GM12875 (cell line): ENCODE data around the gene AK4.

Experiments used
- H3K4me3 ChIP-seq: one replicate; pipeline ENCODE4 v1.5.1; 2011; ENCODE audit warnings: low read depth, low read length, control low read depth
- TF ChIP-seq, protein P1 (sequence below): IDR thresholded peaks from 2 replicates; pipeline ENCODE4 v1.5.1; 2011; ENCODE audit warnings: low read depth, mild to moderate bottlenecking, control low read depth, inconsistent platforms, low read length, moderate library complexity, borderline replicate concordance; ENCODE audit not compliant: insufficient read depth

AK4 gene

GRCh38 chr1:65164633-65165032 lies 16.6 kb downstream of the AK4 start:
- TF ChIP-seq, protein P1, sequence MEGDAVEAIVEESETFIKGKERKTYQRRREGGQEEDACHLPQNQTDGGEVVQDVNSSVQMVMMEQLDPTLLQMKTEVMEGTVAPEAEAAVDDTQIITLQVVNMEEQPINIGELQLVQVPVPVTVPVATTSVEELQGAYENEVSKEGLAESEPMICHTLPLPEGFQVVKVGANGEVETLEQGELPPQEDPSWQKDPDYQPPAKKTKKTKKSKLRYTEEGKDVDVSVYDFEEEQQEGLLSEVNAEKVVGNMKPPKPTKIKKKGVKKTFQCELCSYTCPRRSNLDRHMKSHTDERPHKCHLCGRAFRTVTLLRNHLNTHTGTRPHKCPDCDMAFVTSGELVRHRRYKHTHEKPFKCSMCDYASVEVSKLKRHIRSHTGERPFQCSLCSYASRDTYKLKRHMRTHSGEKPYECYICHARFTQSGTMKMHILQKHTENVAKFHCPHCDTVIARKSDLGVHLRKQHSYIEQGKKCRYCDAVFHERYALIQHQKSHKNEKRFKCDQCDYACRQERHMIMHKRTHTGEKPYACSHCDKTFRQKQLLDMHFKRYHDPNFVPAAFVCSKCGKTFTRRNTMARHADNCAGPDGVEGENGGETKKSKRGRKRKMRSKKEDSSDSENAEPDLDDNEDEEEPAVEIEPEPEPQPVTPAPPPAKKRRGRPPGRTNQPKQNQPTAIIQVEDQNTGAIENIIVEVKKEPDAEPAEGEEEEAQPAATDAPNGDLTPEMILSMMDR, result no peak
- no peak overlapping the region for H3K4me3 ChIP-seq

DNA sequence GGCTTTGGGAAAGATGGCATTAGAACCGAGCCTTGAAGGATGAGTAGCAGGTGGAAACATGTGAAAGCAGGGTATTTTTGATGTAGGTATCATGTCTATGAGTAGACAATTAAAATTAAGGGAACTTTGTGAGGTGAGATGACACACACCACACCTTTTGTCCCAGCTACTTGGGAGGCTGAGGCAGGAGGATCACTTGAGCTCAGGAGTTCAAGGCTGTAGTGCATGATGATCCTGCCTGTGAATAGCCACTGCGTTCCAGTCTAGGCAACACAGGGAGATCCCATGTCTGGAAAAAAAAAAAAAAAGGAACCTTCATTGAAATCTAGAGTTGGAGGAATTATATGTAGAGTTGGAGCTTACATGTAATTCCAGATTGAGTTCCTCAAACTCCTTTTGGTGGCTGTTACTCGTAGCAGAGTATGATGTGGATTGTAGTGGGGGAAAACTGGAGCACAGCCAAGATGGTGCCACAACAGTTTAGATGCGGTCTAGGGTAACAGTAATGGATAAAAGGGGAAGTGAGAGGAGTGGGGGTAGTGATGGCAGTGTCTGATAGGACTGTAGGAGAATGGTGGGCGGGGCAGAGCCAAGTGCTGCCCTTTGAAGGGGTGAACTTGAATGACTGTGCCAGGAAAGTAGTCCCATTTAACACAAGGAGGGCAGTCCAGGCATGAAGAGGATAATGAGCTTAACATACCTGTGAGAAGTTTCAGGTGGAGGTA lies 17.4 kb downstream of the AK4 start:
- TF ChIP-seq, protein P1, result no peak
- H3K4me3 ChIP-seq, result no peak overlapping the region

GRCh38 chr1:65166572-65167305 lies 18.7 kb downstream of the AK4 start:
- H3K4me3 ChIP-seq, result no peak overlapping the region
- TF ChIP-seq, protein P1, result no peak

DNA sequence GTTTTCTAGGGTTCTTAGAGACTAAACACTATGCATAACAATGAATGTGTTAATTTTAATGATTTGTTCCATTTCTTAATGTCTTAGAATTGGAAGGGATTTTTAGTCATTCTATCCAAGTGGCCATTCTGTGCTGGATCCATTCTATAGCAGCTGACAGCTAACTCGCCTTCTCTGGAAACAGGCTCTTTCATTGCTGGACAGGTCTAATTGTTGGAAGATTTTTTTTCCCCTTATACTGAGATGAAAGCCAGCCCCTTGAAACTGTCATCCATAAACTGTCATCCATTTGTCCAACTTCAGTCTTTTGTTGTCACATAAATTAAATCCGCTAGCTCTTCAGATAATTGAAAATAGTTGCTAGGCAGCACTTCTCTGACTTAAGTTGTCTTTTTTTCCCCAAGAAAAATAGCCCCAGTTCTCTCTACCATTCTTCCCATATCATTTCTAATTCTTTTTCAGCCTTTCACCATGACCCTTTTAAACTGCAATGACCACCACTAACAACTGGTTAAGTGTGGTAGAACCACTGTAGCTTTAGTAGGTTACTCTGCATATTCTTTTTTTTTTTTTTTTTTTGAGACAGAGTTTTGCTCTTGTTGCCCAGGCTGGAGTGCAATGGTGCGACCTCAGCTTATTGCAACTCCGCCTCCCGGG lies 19.7 kb downstream of the AK4 start:
- no peak overlapping the region for H3K4me3 ChIP-seq
- TF ChIP-seq, protein P1, result no peak

GRCh38 chr1:65168867-65169266 lies 20.9 kb downstream of the AK4 start:
- TF ChIP-seq, protein P1, result no peak
- H3K4me3 ChIP-seq, result no peak overlapping the region

- TF ChIP-seq, protein P1, result no peak
- H3K4me3 ChIP-seq, result no peak overlapping the region
Observed at GRCh38 chr1:65170511-65171142, 22.6 kb downstream of the AK4 start.
